ENCODE results near the gene POLA2.

GRCh38 chr11:65277631-65278277 lies 16.0 kb downstream of the POLA2 start:
- TF ChIP-seq POLR2AphosphoS5 (IDR thresholded peaks at IDR 0.05) (no peak), POLR2A (IDR thresholded peaks at IDR 0.05) (no peak)

Measured in sigmoid colon (tissue), 4 donors.